CD4-positive, alpha-beta T cell treated with Interleukin-2 at 100 ng/mL for 4 hours (primary cell): ENCODE results near the gene TAS1R3.

Experiments
- DNase-seq: peaks from one replicate; pipeline ENCODE4 v3.0.0-alpha.2; 2020; ENCODE audit warnings: low spot score

Gene TAS1R3

GRCh38 chr1:1324524-1325287, 6.4 kb upstream of the TAS1R3 start, which contains the start of the genes CPTP and INTS11:
CPTP (plus strand) TSS chr1:1324802; CDS start chr1:1326911, 2,109 bp downstream.
INTS11 (minus strand) TSS chr1:1324660; CDS start chr1:1324608, 52 bp downstream.
- peak; percentile 95 for DNase-seq

- DNase-seq: peak; percentile 13
Observed at GRCh38 chr1:1325288-1326074, 5.6 kb upstream of the TAS1R3 start.

GRCh38 chr1:1326075-1326605, 4.9 kb upstream of the TAS1R3 start:
- DNase-seq: no peak

- DNase-seq: no peak
Observed at GRCh38 chr1:1327291-1327690, 3.8 kb upstream of the TAS1R3 start.

GRCh38 chr1:1328254-1328653, 2.8 kb upstream of the TAS1R3 start:
- DNase-seq: no peak

- no peak for DNase-seq
Observed at GRCh38 chr1:1329304-1330210, 1.5 kb upstream of the TAS1R3 start.

- DNase-seq: no peak
Observed at GRCh38 chr1:1330366-1331067, 563 bp upstream of the TAS1R3 start.

GRCh38 chr1:1332031-1332755, 1.1 kb downstream of the TAS1R3 start:
- DNase-seq: no peak

GRCh38 chr1:1332774-1333480, 1.8 kb downstream of the TAS1R3 start:
- DNase-seq: no peak

- no peak for DNase-seq
Observed at GRCh38 chr1:1333551-1334241, 2.6 kb downstream of the TAS1R3 start.

GRCh38 chr1:1334835-1335234, 3.8 kb downstream of the TAS1R3 start:
- no peak for DNase-seq

GRCh38 chr1:1335283-1335682, 4.2 kb downstream of the TAS1R3 start:
- DNase-seq: no peak

GRCh38 chr1:1335792-1336248, 4.7 kb downstream of the TAS1R3 start:
- DNase-seq: no peak

GRCh38 chr1:1336446-1336845, 5.4 kb downstream of the TAS1R3 start:
- no peak for DNase-seq

GRCh38 chr1:1336931-1337792, 6.1 kb downstream of the TAS1R3 start:
- no peak for DNase-seq

GRCh38 chr1:1337793-1338147, 6.7 kb downstream of the TAS1R3 start:
- no peak for DNase-seq

- no peak for DNase-seq
Observed at GRCh38 chr1:1338278-1338677, 7.2 kb downstream of the TAS1R3 start.

- DNase-seq: no peak
Observed at GRCh38 chr1:1340185-1340584, 9.1 kb downstream of the TAS1R3 start.
